ENCODE data around the gene ASRGL1. TPM values are rescaled to one million over a fixed set of nuclear protein-coding genes. Genes with fewer than 3 reads are reported as not detected.
A peak's percentile ranks its signal among the peaks of the same experiment; 100 is the strongest.
"Not testable (repeated sequence)": the region's sequence is repeated elsewhere in the genome, so short reads cannot be mapped to it uniquely, and the experiment has no call there.

Gene ASRGL1
- total RNA-seq, 2 donors from 2014 or later = 1.3 to 2.2 TPM

DNA sequence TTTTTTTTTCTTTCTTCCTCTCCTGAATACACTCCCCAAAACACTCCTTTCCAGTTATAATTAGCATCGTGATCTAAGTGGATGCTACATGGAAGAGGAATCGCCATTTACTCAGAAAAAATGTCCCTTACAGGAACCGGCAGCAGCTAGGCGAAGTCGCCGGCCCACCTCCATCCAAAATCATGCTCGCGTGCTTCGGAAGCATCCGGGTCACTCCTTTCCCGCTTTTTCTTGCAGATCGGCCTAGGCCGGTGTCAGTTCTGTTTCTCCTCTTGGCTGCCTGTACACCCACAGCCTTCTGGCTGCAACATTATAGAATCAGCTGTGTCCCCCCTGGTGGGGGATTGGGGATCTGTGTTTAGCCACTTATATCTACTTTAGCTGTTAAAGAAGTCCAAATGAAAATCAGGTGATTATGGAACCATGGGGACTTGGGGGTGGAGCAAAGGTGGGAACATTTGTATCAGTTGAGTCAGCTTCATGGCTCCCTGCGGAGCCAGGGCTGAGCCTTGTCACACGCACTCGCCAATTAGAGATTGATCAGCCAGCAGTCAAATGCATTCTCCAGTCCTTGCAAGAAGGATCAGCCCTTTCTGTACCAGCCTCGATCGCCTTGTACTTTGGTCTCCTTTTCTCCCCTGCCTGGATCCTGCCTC, 36.3 kb downstream of the ASRGL1 start:
- no peak for ATAC-seq (replicated peaks)
- Mint-ChIP-seq H3K4me3 (no peak overlapping the region), H3K27ac (no peak overlapping the region), H3K4me1 (no peaks in the 10 kb centered on the region), H3K27me3 (no peaks in the 10 kb centered on the region), H3K36me3 (ENCODE audit: low read depth) (no peaks in the 10 kb centered on the region), H3K9me3 (no peaks in the 10 kb centered on the region)

DNA sequence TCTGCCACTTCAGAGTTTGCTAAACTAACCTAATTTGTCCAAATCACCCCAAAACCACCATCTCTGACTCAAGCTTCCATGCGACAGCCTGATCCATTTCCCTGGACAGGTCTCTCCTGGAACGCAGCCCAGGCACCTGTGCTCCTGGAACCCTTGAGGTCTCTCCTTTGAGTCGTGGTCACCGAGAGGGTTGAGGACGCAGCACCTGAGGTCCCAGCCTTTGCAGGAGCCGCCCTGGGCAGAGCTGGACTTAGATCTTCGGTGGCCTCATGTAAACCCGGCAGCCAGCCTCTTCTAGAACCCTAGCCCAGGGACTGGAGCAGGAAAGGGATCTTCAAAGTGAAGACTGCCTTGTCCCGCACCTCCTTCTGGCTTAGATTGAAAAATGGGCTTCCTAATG, 37.6 kb downstream of the ASRGL1 start:
- H3K9me3 Mint-ChIP-seq = no peaks in the 10 kb centered on the region
- no peak for ATAC-seq (replicated peaks)
- H3K4me1 Mint-ChIP-seq = no peaks in the 10 kb centered on the region
- no peak overlapping the region for H3K4me3 Mint-ChIP-seq
- no peaks in the 10 kb centered on the region for H3K36me3 Mint-ChIP-seq (ENCODE audit: low read depth)
- no peak overlapping the region for H3K27ac Mint-ChIP-seq
- H3K27me3 Mint-ChIP-seq = no peaks in the 10 kb centered on the region

GRCh38 chr11:62378459-62379063, 41.3 kb downstream of the ASRGL1 start:
- H3K9me3 Mint-ChIP-seq; H3K36me3 Mint-ChIP-seq (ENCODE audit: low read depth); H3K4me1 Mint-ChIP-seq; H3K27ac Mint-ChIP-seq; ATAC-seq (replicated peaks); H3K27me3 Mint-ChIP-seq; H3K4me3 Mint-ChIP-seq: not testable (repeated sequence)

DNA sequence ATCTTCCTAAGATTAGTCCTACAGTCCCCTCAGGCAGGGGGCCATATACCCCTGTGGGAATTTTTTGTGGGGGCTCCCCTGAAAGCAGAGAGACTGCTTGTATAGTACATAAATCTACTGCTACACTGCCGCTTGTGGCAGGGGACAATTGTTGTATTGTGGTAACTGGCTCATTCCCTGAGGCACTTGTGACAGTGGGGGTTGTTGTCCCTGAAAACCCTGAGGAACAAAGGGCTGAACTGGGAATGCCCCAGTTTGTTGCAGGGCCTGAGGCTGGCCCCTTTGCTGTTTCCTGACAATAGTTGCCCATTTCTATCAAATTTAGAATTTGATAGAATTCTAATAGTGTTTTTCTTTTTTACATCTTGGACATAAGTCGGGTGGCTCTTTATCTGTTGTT, 42.3 kb downstream of the ASRGL1 start:
- H3K9me3 Mint-ChIP-seq; H3K4me1 Mint-ChIP-seq; H3K36me3 Mint-ChIP-seq (ENCODE audit: low read depth); H3K4me3 Mint-ChIP-seq; ATAC-seq (replicated peaks); H3K27me3 Mint-ChIP-seq; H3K27ac Mint-ChIP-seq: not testable (repeated sequence)

DNA sequence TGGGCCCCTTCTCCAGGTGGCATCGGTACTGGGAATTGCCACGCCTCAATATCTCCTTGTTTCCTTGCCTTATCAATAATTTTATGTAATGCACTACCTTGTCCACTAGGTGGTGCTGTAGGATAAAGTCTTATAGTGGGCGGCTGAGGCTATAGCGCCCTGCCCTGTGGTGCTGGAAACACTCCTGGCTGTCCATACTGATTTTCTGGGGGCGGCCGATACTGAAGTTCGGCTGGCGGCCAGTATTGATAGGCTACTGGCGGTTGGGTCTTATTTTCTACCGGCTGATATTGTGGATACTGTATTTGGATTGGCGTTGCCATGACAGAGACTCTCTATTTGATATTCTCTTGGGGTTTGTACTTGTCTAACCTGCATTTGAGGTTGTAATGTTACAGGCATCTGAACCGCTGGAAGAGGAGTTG, 43.6 kb downstream of the ASRGL1 start:
- H3K9me3 Mint-ChIP-seq; H3K4me3 Mint-ChIP-seq; H3K27ac Mint-ChIP-seq; H3K36me3 Mint-ChIP-seq (ENCODE audit: low read depth); H3K4me1 Mint-ChIP-seq; H3K27me3 Mint-ChIP-seq: not testable (repeated sequence)
- peak; percentile 84 for ATAC-seq (replicated peaks)

DNA sequence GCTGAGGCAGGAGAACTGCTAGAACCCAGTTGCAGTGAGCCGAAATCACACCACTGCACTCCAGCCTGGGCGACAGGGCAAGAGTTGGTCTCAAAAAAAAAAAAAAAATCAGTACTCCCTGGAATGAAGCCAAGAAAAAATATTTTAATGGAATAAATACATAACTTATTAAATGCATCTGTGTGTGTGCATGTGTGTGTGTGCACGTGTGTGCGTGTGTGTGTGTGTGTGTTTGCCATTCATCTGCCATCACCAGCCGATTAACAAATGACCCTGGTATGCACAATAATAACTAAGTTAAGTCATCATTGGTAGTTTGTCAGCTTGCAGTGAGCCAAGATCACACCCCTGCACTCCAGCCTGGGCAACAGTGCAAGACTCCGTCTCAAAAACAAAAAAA, 46.6 kb downstream of the ASRGL1 start:
- no peak overlapping the region for H3K4me3 Mint-ChIP-seq
- H3K36me3 Mint-ChIP-seq (ENCODE audit: low read depth) = no peaks in the 10 kb centered on the region
- no peaks in the 10 kb centered on the region for H3K4me1 Mint-ChIP-seq
- ATAC-seq (replicated peaks) = no peak
- no peaks in the 10 kb centered on the region for H3K9me3 Mint-ChIP-seq
- H3K27ac Mint-ChIP-seq = no peak overlapping the region
- no peaks in the 10 kb centered on the region for H3K27me3 Mint-ChIP-seq

DNA sequence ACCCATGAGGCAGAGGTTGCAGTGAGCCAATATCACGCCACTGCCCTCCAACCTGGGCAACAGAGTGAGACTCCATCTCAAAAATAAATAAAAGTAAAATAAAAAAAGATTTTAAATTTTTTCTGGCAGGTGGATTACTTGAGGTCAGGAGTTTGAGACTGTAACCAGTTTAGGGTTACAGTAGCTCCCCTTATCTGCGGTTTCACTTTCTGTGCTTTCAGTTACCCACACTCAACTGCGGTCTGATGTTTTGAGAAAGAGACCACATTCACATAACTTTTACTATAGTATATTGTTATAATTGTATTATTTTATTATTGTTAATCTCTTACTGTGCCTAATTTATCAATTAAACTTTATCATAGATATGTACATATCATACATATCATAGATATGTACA, 48.8 kb downstream of the ASRGL1 start:
- H3K27me3 Mint-ChIP-seq; H3K9me3 Mint-ChIP-seq; H3K27ac Mint-ChIP-seq; H3K36me3 Mint-ChIP-seq (ENCODE audit: low read depth); H3K4me1 Mint-ChIP-seq; H3K4me3 Mint-ChIP-seq: not testable (repeated sequence)
- peak; percentile 74 for ATAC-seq (replicated peaks)

DNA sequence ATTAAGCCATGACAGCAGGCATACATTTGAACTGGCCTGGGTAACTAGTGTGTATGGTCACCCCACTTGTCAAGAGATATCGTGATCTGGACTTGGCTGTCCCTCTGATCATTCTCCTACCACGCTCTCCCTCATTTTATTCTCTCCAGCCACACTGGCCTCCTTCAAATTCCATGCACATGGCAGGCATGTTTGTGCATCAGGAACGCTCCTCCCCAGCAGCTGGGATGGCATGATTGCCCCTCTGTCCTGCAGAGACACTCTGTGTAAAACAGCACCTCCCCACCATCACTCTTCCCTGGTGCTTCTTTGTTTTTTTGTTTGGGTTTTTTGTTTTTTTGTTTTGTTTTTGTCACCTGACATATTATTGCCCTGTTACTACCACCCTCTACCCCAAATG, 50.1 kb downstream of the ASRGL1 start:
- Mint-ChIP-seq H3K4me1 (no peaks in the 10 kb centered on the region), H3K27me3 (no peaks in the 10 kb centered on the region), H3K9me3 (no peaks in the 10 kb centered on the region), H3K36me3 (ENCODE audit: low read depth) (no peaks in the 10 kb centered on the region), H3K27ac (no peak overlapping the region), H3K4me3 (no peak overlapping the region)
- ATAC-seq (replicated peaks) = no peak

- no peak for ATAC-seq (replicated peaks)
- Mint-ChIP-seq H3K4me1 (no peaks in the 10 kb centered on the region), H3K9me3 (no peaks in the 10 kb centered on the region), H3K4me3 (no peak overlapping the region), H3K36me3 (ENCODE audit: low read depth) (no peaks in the 10 kb centered on the region), H3K27me3 (no peaks in the 10 kb centered on the region), H3K27ac (no peak overlapping the region)
Observed at GRCh38 chr11:62388999-62389398, 51.8 kb downstream of the ASRGL1 start.

DNA sequence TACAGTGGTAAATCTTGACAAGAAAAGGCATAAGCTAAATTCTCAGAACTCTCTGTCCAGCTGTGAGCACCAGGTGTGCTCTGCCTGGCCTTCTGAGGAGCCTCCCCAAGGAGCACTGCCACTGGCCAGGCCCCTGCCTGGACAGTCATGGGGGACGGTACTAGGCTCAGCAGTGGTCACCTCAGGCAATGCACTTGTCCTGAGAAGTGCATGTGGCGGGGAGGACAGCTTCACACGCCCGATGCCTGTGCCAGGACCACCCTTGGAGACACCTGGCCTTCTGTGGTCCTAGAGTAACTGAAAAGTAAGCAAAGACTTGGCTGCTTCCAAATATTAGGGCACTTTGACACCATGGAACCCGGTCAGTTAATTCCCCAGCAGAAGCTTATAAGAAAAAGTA, 53.0 kb downstream of the ASRGL1 start:
- H3K27me3 Mint-ChIP-seq = no peaks in the 10 kb centered on the region
- ATAC-seq (replicated peaks) = no peak

DNA sequence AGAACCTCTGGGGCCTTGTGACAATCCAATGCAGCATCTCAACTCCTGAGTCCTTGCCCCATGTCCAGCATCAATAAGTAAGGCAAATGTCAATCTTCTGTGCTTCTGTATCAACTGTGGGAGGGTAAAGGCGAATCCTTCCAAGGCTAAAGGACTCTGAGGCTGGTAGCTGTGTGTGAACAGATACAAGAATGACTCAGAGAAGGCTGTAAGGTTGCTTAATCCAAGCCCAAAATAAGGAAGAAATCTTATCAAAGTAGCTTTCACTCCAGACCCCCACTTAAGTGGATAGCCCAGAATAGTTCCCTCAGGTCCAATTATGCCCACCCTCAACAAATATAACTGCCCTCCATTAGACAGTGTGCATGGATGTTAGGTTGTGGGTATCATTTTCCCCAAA, 53.5 kb downstream of the ASRGL1 start:
- no peak overlapping the region for H3K27ac Mint-ChIP-seq
- H3K4me3 Mint-ChIP-seq = no peak overlapping the region
- H3K36me3 Mint-ChIP-seq (ENCODE audit: low read depth) = no peaks in the 10 kb centered on the region
- no peaks in the 10 kb centered on the region for H3K9me3 Mint-ChIP-seq
- no peak for ATAC-seq (replicated peaks)
- no peaks in the 10 kb centered on the region for H3K4me1 Mint-ChIP-seq
- H3K27me3 Mint-ChIP-seq = no peaks in the 10 kb centered on the region

More for the DNA sequence above, 53.0 kb downstream of the ASRGL1 start:
- Mint-ChIP-seq H3K36me3 (ENCODE audit: low read depth) (no peaks in the 10 kb centered on the region), H3K9me3 (no peaks in the 10 kb centered on the region), H3K27ac (no peak overlapping the region), H3K4me1 (no peaks in the 10 kb centered on the region), H3K4me3 (no peak overlapping the region)

- H3K4me1 Mint-ChIP-seq = no peaks in the 10 kb centered on the region
- no peak for ATAC-seq (replicated peaks)
- no peaks in the 10 kb centered on the region for H3K36me3 Mint-ChIP-seq (ENCODE audit: low read depth)
- no peaks in the 10 kb centered on the region for H3K27me3 Mint-ChIP-seq
- H3K4me3 Mint-ChIP-seq = no peak overlapping the region
- H3K27ac Mint-ChIP-seq = no peak overlapping the region
- H3K9me3 Mint-ChIP-seq = no peaks in the 10 kb centered on the region
Observed at GRCh38 chr11:62391642-62392425, 54.6 kb downstream of the ASRGL1 start.

- H3K4me3 Mint-ChIP-seq = no peak overlapping the region
Observed at GRCh38 chr11:62392506-62392905, 55.3 kb downstream of the ASRGL1 start.

DNA sequence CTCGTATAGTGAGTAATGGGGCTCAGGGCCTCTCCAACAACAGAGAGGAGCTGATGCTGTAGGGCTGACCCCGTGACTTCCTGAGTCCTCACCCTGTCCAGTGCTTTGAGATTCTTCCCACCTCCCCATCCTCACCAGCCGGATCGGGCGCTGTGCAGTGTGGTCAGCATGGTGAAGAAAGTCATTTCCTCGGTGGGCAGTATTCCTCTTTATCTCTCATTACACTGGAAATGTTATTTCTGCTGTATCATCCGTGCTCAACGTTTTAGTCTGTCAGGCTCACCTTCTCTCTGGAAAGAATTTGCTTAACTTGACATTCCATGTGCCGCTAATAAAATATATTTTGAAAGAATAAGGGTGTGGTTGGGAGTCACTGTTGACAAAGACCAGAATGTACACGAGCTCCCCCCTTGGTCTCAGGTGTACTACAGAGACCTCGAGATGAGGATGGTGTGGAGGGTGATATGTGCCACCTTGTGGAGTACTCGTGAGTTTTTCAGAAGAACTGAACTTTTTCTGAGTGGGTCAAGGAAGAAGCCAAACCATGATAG, 55.9 kb downstream of the ASRGL1 start:
- Mint-ChIP-seq H3K27me3 (no peaks in the 10 kb centered on the region), H3K36me3 (ENCODE audit: low read depth) (no peaks in the 10 kb centered on the region), H3K4me1 (no peaks in the 10 kb centered on the region), H3K9me3 (no peaks in the 10 kb centered on the region), H3K4me3 (no peak overlapping the region), H3K27ac (no peak overlapping the region)
- peak; percentile 54 for ATAC-seq (replicated peaks)

More at GRCh38 chr11:62392506-62392905, 55.3 kb downstream of the ASRGL1 start:
- Mint-ChIP-seq H3K4me1 (no peaks in the 10 kb centered on the region), H3K27ac (no peak overlapping the region), H3K27me3 (no peaks in the 10 kb centered on the region), H3K36me3 (ENCODE audit: low read depth) (no peaks in the 10 kb centered on the region), H3K9me3 (no peaks in the 10 kb centered on the region)
- no peak for ATAC-seq (replicated peaks)

GRCh38 chr11:62393735-62394134, 56.5 kb downstream of the ASRGL1 start:
- H3K4me3 Mint-ChIP-seq = no peak overlapping the region
- H3K4me1 Mint-ChIP-seq = no peaks in the 10 kb centered on the region
- no peak overlapping the region for H3K27ac Mint-ChIP-seq
- no peak for ATAC-seq (replicated peaks)
- no peaks in the 10 kb centered on the region for H3K36me3 Mint-ChIP-seq (ENCODE audit: low read depth)
- no peaks in the 10 kb centered on the region for H3K9me3 Mint-ChIP-seq
- no peaks in the 10 kb centered on the region for H3K27me3 Mint-ChIP-seq
